Left cardiac atrium (tissue), 4 donors: ENCODE results near the gene KCNH1. TPM values are rescaled to one million over a fixed set of nuclear protein-coding genes. Genes with fewer than 3 reads are reported as not detected.
"Not testable (repeated sequence)": the region's sequence is repeated elsewhere in the genome, so short reads cannot be mapped to it uniquely, and the experiment has no call there.

Experiments
- ATAC-seq, 2 donors: fragments of 200-7000 bp; cut with Tn5 transposase; one replicate each; pipeline ENCODE4 v1.9.1; 2020; ENCODE audit warnings: mild to moderate bottlenecking in 2 of 2, moderate library complexity in 2 of 2
- DNase-seq: peaks from one replicate; pipeline ENCODE4 v3.0.0-alpha.2; 2020
- intact Hi-C, 2 donors: fragments of 100-400 bp; cut with DNase I; formaldehyde crosslinking; loops; one replicate each; pipeline versions ENCODE4 v1.14.1 to v1.15.1; 2022 to 2023
- total RNA-seq, 2 donors: library from RNA; stranded (reverse); fragmentation: NEBNext Ultra II Directional; extraction: Animal tissue kit (Norgen Biotek cat#: 25700); gene quantifications; one replicate each; pipeline ENCODE4 v1.2.1, GENCODE V29; 2021
- donor health status: DM: no; HTN: yes; CAD: no.
- donor health status: DM: no; HTN: yes; CAD: no; lungs with severe emphysema.
- donor health status: DM: yes; HTN: yes; CAD: no.
- donor health status: Dilated cardiomyopathy.

KCNH1 gene
- total RNA-seq, 2 donors from 2014 or later = 0.15 TPM; not detected in 1

DNA sequence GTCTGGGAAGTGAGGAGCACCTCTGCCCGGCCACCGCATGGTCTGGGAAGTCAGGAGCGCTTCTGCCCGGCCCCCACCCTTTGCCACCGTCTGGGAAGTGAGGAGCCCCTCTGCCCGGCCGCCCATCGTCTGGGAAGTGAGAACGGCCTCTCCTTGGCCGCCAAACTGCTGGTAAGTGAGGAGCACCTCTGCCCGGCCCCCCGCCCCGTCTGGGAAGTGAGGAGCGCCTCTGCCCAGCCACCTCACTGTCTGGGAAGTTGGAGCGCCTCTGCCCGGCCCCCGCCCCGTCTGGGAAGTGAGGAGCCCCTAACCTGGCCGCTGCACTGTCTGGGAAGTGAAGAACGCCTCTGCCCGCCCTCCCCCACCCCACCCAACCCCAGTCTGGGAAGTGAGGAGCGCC lies 22.6 kb downstream of the KCNH1 start:
- no peak for ATAC-seq
- intact Hi-C loops = no loop called here
- DNase-seq = no peak

DNA sequence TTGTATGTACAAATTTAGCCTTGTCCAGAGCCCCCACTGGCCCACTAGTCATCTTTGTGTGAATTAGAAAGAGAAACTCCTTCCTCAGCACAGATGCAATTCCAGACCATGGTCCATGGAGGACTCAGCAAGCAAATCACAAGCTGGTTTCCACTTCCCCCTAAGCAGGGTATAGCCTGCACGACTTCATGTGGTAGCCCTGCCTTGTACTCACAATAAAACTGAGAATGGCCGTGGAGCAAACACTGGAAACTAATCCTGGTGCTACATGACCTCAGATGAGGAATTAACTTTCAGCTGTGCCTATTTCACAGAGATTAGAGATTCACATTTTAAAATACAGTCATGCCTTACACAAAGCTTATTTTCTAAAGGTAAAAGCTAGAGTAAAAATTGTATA lies 32.5 kb downstream of the KCNH1 start:
- no peak for DNase-seq
- intact Hi-C loops = no loop called here
- no peak for ATAC-seq

DNA sequence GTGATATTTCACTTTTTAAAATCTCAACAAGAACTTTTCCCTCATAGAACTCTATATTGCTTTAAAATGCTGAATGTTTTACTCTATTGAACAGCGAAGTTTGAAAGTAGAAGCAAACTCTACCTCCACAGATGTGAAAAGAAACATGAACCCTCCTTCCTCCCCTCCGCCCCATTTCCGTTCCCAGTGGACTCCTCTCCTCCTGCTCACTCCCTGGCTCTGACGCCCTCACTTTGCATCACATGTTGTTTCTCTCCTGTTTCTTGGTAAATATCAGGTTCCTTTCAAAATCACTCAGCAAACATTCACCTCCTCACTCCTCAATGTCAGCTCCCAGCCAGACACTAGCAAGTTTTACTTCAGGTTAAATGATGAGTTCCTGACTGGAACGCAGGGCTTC lies 34.6 kb downstream of the KCNH1 start:
- ATAC-seq (no peak), DNase-seq (no peak)
- intact Hi-C loops = no loop called here

DNA sequence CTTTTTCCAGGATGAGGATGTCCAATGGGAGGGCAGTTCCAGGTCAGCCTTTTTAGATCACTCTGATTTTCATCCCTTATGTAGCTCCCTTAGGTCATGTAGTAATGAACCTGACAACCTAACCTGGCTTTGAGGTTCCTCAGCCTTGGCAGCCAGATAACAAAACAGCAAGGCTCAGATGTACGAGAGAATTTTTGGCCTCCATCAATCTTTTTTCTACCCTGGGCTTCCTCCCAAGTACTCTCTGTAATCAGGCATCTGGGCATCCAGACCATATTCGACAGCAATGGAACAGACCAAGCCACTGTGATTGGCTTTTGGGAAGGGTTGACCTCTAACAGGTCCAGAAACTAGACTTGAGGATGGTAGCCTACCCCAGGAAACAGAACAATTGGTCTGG lies 38.6 kb downstream of the KCNH1 start:
- intact Hi-C loops = no loop called here
- ATAC-seq (no peak), DNase-seq (no peak)

DNA sequence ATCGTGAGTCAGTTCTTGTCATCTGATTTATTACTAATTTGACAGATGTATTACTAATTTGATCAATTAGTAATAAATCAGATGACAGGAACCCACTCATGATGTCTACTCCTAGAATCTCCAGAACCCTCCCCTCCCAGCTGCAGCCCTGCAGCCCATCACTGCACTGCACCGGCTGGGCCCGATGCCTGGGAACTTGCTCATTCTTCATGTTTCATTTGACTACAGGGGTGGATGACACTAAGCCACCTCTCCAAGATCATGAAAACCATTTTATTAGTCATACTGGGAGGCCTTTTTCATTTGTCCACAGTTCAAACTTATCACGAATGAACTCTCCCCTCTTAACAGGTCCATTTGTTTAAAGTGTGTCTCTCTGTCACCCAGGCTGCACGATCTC lies 41.0 kb downstream of the KCNH1 start:
- ATAC-seq (no peak), DNase-seq (no peak)
- intact Hi-C loops = no loop called here

DNA sequence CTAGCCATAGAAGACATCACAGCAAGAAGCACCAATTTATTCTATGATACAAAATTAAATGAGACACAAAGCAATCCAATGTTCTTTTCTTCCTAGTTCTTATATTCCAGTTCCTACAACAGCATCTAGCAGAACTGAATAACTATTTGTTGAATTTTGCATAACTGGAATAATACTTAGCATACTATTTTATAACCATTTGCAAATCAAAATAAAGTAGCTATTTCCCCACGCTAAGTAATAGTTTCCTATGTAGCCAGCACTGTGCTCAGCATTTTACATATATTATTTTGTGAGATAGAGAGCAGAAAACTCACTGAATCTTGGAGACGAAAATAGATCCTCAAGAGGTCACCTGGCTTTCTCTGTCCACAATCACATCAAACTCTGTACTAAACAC lies 42.1 kb downstream of the KCNH1 start:
- no peak for DNase-seq
- ATAC-seq = no peak
- intact Hi-C loops = no loop called here

DNA sequence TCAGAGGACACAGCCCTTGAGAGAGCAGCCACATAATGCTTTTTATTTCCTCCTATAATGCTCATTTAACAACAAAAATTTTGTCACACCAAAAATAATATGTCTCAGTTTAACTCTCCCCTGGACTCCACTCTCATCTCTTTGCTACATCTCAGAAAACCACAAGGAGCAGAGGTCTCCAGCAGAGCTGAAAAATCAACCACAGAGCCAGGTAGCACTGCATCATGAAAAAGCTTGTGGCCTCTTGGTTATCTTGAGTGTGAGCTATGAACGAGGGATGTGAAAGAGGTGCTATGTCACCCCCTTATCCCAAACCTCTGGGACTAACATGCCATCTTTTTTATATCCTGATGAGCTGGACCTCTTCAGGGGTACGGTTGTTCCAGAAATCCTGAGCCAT lies 44.4 kb downstream of the KCNH1 start:
- DNase-seq (no peak), ATAC-seq (no peak)
- intact Hi-C loops = no loop called here

DNA sequence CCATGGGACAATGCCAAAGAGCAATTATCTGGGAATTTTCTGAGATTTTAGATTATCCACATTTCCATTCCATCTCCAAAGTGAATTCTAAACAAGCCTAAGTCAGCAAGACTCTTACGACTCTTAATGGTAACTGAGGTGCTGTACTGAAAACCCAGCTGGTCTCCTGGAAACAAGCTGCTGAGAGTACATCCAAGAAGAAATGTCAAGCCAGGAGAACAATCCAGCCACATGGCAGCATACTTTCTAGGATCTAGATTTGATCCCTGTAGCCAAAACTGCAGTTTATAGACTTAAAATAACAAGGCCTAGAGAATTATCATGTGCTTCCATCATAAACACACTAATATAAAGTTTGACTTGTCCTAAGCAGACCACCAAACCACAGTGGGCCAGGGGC lies 45.8 kb downstream of the KCNH1 start:
- intact Hi-C loops = no loop called here
- ATAC-seq (no peak), DNase-seq (no peak)

DNA sequence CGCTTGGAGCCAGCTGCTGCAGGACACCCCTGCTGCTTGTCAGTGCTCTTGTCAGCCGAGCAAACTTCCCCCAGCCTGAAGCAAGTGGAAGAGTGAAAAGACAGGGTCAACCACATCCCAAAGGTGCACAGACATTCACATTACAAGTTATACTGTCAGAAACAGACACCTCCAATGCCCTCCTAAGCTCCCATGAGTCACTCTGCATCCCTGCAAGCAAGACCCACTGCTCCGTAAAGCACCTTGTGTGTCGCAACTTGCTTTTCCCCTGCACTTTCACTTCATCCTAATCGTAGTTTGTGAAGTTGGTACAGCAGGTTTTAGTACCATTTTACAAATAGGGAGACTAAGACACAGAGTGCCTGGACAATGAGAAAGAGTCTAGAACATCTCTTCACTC lies 51.1 kb downstream of the KCNH1 start:
- ATAC-seq (no peak), DNase-seq (no peak)
- intact Hi-C loops = no loop called here

DNA sequence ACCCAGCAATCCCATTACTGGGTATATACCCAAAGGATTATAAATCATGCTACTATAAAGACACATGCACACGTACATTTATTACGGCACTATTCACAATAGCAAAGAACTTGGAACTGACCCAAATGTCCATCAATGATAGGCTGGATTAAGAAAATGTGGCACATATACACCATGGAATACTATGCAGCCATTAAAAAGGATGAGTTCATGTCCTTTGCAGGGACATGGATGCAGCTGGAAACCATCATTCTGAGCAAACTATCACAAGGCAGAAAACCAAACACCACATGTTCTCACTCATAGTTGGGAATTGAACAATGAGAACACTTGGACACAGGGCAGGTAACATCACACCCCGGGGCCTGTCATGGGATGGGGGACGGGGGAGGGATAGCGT lies 52.5 kb downstream of the KCNH1 start:
- intact Hi-C loops, DNase-seq, ATAC-seq: not testable (repeated sequence)

DNA sequence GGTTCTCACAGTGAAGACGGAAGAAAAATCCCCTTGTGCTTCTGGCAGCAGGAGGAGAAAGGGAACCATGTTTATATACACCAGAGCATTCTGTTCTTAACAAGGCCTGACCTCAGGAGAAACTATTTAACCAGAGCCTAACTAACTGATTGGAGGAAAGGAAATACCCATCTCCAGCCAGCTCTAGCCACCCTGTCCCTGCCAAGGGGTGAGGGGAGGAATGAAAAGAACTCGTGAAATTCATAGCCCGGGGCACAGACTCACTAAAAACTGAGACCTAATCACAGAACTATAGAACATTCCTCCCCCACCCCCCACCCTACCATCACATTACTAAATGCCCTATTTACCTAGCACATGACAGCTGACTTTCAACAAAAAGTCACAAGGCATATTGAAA lies 65.0 kb downstream of the KCNH1 start:
- ATAC-seq (no peak), DNase-seq (no peak)
- intact Hi-C loops = no loop called here

DNA sequence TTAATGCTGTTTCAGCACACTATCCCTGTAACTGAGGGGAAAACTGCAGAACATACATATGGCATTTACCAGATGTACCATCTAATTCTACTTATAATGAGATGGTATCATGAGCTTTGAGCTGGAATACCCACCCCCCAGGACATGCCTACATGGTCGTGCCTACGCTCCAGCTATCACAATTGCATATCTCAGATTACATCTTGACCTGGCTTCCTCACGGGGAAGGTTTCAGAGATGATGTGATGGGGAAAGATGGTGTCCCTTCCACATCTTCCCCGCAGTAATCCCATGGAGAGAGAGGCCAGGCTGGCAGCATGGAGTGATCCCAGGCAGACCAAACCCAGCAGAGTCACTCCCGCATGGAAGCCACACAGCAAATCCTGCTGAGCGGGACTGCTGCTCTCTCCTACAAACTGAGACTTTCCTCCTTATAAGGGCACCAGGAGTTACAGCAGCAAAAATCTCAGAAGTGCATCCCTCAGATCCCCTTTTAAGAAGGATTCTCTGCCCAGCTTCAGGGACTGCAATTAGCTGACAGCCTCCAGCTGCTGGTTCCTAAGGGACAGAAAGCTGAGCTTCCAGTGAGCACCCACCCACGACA lies 67.1 kb downstream of the KCNH1 start:
- intact Hi-C loops = no loop called here
- DNase-seq = no peak
- no peak for ATAC-seq

DNA sequence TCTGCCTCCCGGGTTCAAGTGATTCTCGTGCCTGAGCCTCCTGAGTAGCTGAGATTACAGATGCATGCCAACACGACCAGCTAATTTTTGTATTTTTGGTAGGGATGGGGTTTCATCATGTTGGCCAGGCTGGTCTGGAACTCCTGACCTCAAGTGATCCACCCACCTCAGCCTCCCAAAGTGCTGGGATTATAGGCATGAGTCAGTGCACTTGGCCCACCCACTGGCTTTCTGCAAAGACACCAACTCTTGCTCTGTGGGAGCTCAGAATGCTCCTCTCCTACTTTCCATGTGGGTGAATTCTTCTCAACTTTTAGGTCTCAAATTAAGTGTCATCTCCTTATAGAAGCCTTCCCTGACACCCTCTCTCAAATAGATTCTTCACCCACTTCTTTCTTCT lies 92.1 kb downstream of the KCNH1 start:
- DNase-seq, ATAC-seq, intact Hi-C loops: not testable (repeated sequence)

DNA sequence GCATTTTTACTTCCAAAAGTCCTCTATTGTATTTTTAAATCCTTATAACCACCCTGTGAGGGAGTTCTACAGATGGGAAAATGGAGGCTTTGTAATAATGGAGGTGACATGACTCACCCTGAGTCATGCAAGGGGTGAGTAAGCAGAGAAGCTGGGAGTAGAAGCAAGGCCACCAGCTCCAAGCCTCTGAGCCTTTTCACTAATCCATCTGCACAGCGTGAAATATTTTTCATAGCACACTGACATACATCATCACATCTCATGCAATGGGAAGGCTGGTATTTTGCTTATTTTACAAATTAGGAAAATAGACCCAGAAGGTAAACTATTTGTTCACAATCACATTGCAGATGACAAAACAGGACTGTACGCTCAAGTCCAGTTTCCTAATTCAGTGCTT lies 96.9 kb downstream of the KCNH1 start:
- peak in 1 of 2 donors; percentile 26 for ATAC-seq
- intact Hi-C loops = no loop called here

DNA sequence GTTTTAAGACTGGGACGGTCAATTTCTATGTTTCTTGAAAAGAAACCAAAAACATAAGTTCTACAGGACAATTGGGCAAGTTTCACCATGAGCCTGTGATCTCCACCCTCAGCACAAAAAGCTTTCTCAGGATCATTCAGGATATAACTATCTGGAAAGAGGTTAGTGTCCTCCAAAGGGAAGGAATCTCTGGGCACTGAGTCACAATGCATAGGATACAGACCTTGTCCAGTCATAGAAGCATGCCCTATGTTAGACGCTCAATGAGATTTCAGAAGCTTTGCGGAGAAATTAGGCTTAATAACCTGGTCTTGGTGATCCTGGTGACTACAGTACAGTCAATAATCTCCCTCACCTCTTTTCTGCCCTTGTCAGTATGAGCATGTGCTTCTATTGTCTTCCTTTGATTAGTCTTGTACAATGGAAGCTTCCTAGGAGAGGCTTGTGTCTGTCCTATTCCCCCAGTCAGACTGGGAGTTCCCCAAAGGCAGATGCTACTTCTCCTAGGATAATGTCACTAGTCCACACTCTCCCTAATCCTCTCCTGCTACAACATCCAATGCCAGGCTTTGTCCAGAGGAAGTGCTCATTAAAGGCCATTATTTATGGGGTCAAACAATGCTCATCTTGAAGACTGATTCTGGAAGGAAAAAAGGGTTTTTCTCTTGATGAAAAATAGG lies 97.4 kb downstream of the KCNH1 start:
- intact Hi-C loops = no loop called here
- ATAC-seq (no peak), DNase-seq (no peak)

More for the DNA sequence above, 96.9 kb downstream of the KCNH1 start:
- no peak for DNase-seq

DNA sequence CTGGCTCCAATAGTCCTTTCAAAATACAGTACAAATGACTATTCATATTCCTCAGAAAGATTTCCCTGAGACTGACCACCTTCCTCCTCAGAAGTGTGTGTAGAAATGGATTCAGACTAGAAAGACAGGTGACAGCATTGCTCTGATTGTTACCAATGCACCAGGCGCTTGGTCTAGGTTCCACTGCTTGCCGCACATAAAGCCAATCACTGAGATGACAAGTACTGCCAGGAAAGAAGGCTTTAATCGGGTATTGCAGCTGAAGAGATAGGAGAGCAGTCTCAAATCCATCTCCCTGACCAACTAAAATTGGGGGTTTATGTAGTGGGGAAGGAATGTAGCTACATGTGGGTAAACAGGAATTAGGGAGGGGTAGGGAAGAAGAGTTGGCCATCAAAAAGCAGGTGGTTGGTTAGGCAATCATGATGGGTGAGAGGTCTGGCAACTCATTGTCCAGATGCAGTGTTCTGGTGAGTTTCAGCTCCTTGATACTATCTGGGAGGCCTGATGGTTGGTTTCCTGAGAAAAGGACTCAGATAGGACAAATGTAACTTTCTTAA lies 98.0 kb downstream of the KCNH1 start:
- intact Hi-C loops = no loop called here
- DNase-seq = no peak
- no peak for ATAC-seq

DNA sequence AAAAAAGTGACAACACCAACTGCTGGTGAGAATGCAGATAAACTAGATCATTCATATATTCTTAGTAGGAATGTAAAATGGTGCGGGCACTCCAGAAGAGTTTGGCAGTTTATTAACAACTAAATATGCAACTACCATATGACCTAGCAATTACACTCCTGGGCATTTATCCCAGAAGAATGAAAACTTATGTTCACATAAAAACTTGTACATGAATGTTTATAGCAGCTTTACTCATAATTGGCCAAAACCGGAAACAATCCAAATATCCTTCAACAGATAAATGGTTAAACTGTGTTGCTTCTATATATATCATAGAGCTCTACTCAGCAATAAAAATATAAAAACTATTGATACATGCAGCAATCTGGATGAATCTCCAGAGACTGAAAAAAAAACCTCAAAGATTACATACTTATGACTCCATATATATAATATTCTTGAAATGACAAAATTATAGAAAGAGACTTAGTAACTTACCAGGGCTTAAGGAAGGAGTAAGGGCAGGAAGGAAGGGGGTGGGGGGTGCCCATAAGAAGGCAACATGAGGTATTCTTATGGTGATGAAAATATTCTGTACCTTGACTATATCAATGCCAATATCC lies 99.9 kb downstream of the KCNH1 start:
- ATAC-seq = no peak
- no peak for DNase-seq
- intact Hi-C loops = no loop called here

DNA sequence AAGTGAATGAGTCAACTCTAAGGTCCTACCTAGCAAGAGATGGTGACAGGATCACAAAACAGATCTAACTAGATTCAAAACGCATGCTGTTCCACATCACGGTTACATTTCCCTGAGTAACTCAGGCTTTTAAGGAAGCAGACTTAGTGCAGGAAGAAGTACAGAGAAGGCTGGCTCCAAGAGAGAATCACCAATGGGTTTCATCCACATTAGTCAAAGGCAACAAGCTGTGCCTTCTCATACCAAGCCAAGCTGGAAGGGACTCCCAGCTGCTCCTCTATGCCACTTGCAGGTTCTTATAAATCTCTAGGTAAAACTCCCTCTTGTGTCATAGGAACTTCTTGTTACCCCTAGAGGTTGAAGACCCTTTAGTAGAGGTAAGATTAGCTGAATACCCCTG lies 109.0 kb downstream of the KCNH1 start:
- no peak for DNase-seq
- no peak for ATAC-seq
- intact Hi-C loops = no loop called here

DNA sequence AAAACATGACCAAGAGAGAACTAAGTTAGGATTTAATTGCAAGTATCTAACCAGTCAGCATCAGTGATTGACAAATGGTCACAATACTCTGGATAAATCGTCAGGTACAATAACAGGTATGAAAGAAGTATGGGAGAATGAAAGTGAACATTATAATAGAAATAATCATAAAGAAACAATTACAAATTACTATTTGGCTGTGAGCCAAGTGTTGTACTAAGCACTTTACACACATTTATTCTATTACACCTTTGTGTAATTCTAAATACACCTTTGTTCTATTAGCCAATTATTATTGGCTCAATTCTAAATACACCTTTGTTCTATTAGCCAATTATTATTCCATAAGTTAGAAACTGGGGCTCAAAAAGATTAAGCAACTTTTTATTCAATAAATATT lies 114.7 kb downstream of the KCNH1 start:
- DNase-seq (no peak), ATAC-seq (no peak)
- intact Hi-C loops = no loop called here

DNA sequence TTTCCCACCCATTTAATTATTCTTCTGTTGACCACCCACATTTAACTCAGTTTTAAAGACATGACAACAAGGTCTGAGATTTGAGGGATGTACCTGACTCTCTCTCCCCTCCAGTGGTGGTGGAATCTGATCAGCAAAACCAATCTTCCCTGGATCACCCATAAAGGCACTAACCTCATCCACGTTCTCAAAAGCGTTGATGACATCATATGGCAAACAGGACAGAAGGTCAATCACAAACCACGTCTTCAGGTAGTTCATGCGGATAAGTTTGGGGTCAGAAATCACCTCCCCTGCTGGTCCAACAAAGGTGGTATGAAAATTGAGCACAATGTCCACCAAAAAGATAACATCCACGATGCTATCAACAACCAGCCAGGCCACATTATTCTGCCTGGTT lies 115.3 kb downstream of the KCNH1 start:
- ATAC-seq (no peak), DNase-seq (no peak)
- intact Hi-C loops = no loop called here
